H7 (cell line): ENCODE data around the gene PCSK5. TPM values are rescaled to one million over a fixed set of nuclear protein-coding genes. Genes with fewer than 3 reads are reported as not detected.

Experiments
- DNase-seq: peaks from one replicate; pipeline ENCODE4 v3.0.0; 2012
- H3K27me3 ChIP-seq: 2 replicates; pipeline ENCODE4 v1.6.0; 2011; ENCODE audit warnings: mild to moderate bottlenecking, low read length; ENCODE audit not compliant: control insufficient read depth, insufficient read depth
- H3K36me3 ChIP-seq: replicated peaks from 2 replicates; pipeline ENCODE4 v1.5.1; 2011; ENCODE audit warnings: low read length; ENCODE audit not compliant: control insufficient read depth, insufficient read depth
- H3K4me3 ChIP-seq: 2 replicates; pipeline ENCODE4 v1.5.1; 2011; ENCODE audit warnings: low read depth, mild to moderate bottlenecking, control low read depth, low read length, moderate library complexity; ENCODE audit not compliant: insufficient read depth
- total RNA-seq: library from RNA; depleted of rRNA; stranded (reverse); fragments of >200 nt; shearing (Covaris generic); gene quantifications from 2 replicates; pipeline ENCODE4 v1.2.3, GENCODE V29; 2014

The PCSK5 gene
- total RNA-seq, 1 experiment from 2014 or later = 10.1 TPM

DNA sequence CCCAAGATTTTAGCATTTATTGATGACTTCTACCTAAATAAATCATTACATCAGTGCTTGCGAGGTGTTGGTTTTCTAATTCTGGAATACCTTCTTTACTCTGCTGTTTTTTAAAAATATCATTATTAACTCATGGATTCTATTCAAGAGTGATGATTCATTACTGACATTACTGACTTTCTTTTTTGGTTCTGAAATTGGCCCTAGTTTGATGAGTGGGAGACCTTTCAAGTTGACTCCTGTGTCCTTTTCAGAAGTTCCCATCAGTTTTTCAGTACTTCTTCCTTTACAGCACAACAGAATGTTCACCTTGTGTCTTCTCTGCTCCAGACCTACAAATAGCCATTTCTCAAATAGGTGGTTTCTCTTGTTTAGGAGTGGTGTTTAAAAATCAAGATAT lies 114.1 kb downstream of the PCSK5 start:
- Histone ChIP-seq H3K4me3 (no peak overlapping the region), H3K36me3 (no peaks in the 10 kb centered on the region)
- DNase-seq = no peak

DNA sequence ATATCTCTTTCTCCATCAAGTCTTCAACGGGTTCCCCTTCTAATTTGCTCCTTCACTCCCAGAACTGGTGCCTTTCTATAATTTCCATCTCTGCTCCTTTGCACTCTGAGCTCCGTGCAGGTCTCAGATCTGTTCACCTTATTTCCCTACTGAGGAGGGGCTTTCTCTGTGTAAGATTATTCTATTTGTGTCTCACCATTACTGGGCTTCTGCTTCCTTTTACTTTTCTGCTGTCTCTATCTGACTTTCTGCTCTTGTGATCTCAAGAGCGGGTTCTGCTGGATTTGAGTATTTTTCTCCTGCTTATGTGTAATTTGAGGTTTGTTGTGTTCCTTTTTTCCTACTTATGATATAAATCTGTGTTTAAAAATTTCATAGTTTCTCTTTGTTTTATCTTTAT lies 117.5 kb downstream of the PCSK5 start:
- Histone ChIP-seq H3K27me3 (no peaks in the 10 kb centered on the region), H3K36me3 (no peaks in the 10 kb centered on the region), H3K4me3 (no peak overlapping the region)
- DNase-seq = no peak

More for the DNA sequence above, 114.1 kb downstream of the PCSK5 start:
- no peaks in the 10 kb centered on the region for H3K27me3 ChIP-seq

DNA sequence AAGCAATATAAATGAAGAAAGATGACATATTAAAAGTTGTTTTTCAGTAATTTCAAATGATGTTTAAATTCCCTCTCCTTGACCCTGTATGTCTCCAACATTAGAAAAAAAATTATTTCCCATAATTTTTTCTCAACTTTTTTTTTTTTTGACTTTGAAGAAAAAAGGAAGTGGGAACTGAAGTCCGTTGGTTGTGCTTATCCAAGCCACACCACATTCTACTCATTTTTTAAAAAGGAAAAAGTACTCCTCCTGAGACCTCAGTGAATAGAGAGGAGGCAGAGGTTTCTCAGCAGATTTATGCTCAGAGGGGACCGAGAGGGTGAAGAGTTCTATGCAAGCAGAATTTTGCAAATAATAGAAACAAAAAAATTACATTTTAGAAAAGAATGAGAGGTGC lies 123.3 kb downstream of the PCSK5 start:
- no peak for DNase-seq
- Histone ChIP-seq H3K36me3 (no peaks in the 10 kb centered on the region), H3K27me3 (no peaks in the 10 kb centered on the region), H3K4me3 (no peak overlapping the region)

- Histone ChIP-seq H3K4me3 (no peak overlapping the region), H3K27me3 (no peaks in the 10 kb centered on the region), H3K36me3 (no peaks in the 10 kb centered on the region)
- DNase-seq = peak; percentile 9
Observed at GRCh38 chr9:76018235-76018634, 127.8 kb downstream of the PCSK5 start.

GRCh38 chr9:76018761-76019160 lies 128.3 kb downstream of the PCSK5 start:
- Histone ChIP-seq H3K4me3 (no peak overlapping the region), H3K27me3 (no peaks in the 10 kb centered on the region), H3K36me3 (no peaks in the 10 kb centered on the region)
- no peak for DNase-seq

- DNase-seq = no peak
- Histone ChIP-seq H3K4me3 (no peak overlapping the region), H3K36me3 (no peaks in the 10 kb centered on the region), H3K27me3 (no peaks in the 10 kb centered on the region)
Observed at GRCh38 chr9:76020652-76021051, 130.2 kb downstream of the PCSK5 start.

DNA sequence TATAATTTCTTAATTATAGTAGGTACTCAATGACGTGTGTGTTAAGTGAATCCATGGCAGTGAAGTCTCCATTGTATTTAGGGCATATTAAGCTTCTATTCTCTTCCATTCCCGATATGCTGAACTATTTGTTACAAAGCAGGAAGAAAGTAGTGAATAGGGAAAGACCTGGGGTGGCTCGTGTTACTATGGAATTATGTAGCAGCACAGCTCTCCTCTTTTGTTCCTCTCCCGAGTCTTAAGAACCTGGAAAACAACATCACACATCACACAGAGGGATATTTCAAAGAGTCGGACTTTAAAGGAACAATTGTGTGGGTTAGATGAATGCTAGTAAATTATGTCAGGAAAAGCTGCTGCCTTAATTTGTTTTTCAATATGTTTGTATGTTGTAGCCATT lies 131.8 kb downstream of the PCSK5 start:
- Histone ChIP-seq H3K36me3 (peaks cover 1% of the 10 kb centered on the region; the same call in 1 of the 2 replicates), H3K4me3 (no peak overlapping the region), H3K27me3 (no peaks in the 10 kb centered on the region)
- DNase-seq = no peak

- H3K4me3 ChIP-seq = no peak overlapping the region
- no peaks in the 10 kb centered on the region for H3K27me3 ChIP-seq
- DNase-seq = no peak
- peaks cover 2% of the 10 kb centered on the region for H3K36me3 ChIP-seq
Observed at GRCh38 chr9:76023715-76024195, 133.3 kb downstream of the PCSK5 start.

DNA sequence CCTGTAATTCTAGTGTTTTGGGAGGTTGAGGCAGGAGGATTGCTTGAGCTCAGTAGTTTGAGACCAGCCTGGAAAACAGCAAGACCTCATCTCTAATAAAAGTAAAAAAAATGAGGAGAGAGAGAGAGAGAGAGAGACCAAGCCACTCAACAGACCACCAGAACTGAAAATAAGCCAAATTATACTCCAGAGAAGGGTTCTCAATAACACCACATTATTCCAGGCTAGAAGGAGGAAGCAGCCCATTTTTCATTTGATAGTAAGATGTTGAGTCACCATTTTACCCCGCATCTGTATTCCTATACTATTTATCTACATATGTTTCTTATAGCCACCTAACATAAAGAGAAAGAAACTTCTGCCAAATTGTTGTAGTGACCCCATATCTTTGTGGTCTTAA lies 134.8 kb downstream of the PCSK5 start:
- DNase-seq = no peak
- H3K27me3 ChIP-seq = no peaks in the 10 kb centered on the region
- H3K4me3 ChIP-seq = no peak overlapping the region
- peaks cover 2% of the 10 kb centered on the region for H3K36me3 ChIP-seq

- no peak overlapping the region for H3K4me3 ChIP-seq
- no peaks in the 10 kb centered on the region for H3K27me3 ChIP-seq
- DNase-seq = no peak
- H3K36me3 ChIP-seq = peaks cover 2% of the 10 kb centered on the region
Observed at GRCh38 chr9:76026796-76027195, 136.3 kb downstream of the PCSK5 start.

GRCh38 chr9:76027416-76027815 lies 136.9 kb downstream of the PCSK5 start:
- no peak overlapping the region for H3K4me3 ChIP-seq
- H3K36me3 ChIP-seq = peaks cover 2% of the 10 kb centered on the region
- DNase-seq = no peak
- no peaks in the 10 kb centered on the region for H3K27me3 ChIP-seq

- DNase-seq = no peak
- Histone ChIP-seq H3K27me3 (no peaks in the 10 kb centered on the region), H3K36me3 (peaks cover 2% of the 10 kb centered on the region), H3K4me3 (no peak overlapping the region)
Observed at GRCh38 chr9:76027861-76028260, 137.4 kb downstream of the PCSK5 start.

- DNase-seq = no peak
- Histone ChIP-seq H3K4me3 (no peak overlapping the region), H3K27me3 (no peaks in the 10 kb centered on the region), H3K36me3 (peaks cover 1% of the 10 kb centered on the region)
Observed at GRCh38 chr9:76032038-76032796, 141.7 kb downstream of the PCSK5 start.

DNA sequence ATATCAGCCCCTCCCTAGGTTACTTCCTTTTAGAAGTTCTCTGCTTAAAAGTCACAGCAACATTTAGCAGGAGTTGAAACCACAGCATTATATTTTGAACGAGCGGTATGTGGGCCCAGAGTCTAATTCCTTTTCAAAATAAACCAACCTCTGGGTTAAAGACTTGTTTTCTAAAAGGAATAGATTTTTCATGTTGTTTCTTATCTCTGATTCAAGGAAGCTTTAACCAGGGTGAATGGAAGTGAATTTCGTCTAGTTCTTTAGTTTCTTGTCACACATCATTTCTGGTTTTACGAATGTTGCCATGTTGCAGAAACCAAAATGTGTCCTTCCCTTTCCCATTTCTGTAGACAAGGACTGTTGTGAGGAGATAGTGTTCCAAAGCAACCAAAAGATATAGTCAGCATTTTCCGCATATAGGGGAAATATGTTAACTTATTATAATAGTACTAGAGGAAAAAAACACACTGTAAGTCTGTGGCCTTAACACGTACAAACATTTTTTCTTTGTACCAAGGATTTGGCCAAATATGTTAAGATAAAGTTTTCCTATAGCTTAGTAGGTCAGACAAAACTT lies 142.4 kb downstream of the PCSK5 start:
- no peak for DNase-seq
- Histone ChIP-seq H3K36me3 (peaks cover 1% of the 10 kb centered on the region), H3K4me3 (no peak overlapping the region), H3K27me3 (no peaks in the 10 kb centered on the region)

- DNase-seq = no peak
- H3K36me3 ChIP-seq = no peaks in the 10 kb centered on the region; the same call in 1 of the 2 replicates
- H3K4me3 ChIP-seq = no peak overlapping the region
- H3K27me3 ChIP-seq = no peaks in the 10 kb centered on the region
Observed at GRCh38 chr9:76034049-76034448, 143.6 kb downstream of the PCSK5 start.
